GM19455 (cell line): ENCODE data around the gene CERS2.
A peak's percentile ranks its signal among the peaks of the same experiment; 100 is the strongest.
"Not testable (repeated sequence)": the region's sequence is repeated elsewhere in the genome, so short reads cannot be mapped to it uniquely, and the experiment has no call there.

ENCODE experiments used
- ATAC-seq: cut with Tn5 transposase; IDR thresholded peaks from one replicate; pipeline ENCODE4 v1.9.1; 2021; ENCODE audit not compliant: unreplicated experiment

CERS2 gene

DNA sequence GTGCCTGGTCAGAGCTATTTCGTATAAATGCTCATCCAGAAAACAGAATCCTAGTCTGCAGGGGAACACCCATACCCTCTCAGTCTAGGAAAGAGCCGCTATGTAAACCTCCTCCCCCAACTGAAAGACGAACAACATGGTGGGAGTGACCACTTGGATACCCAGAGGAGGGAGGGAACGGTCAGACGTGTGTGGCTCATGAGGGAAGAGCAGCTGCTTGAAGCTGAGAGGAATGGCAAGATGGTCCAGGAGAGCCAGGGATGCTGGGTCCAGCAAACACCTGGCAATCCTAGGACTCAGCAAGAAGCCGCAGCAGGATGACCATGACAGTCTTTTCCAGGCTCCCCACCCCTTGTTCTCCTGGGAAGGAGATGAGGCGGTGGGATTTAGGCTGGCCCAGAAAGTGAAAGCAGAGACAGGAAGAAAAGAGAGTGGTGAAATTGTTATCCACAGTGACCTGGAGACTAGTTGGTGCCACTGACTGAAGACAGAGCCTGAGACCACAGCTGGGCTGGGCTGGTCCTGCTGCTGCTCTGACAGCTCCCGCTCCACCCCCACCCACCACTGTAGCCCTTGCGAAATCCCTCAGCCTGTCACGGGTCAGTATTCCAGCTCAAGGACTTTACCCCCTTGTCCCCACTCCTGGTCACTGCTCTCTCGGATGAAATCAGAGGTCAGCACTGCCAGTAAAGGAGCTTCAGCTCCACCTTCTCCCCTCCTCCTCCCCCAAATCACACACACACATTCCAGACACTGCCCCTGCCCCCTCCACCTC is 3.6 kb downstream of the CERS2 start:
- no peak for ATAC-seq

DNA sequence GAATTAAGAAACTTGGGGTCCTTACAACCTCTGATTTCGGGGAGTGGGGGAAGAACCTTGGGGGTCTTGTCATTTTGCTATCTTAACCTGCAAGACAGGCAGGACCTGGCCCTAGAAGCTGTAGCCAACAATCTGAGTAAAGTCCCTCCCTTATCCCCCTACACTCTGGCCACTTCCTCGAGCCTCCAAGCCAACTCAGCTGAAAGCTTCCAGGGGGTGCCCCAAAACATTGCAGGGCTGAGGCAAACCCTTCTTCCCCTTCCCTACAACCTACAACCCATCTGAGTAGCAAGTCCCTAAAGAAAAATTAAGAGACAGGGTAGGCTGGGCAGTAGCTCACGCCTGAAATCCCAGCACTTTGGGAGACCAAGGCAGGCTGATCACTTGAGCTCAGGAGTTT is 5.0 kb downstream of the CERS2 start:
- ATAC-seq: no peak

DNA sequence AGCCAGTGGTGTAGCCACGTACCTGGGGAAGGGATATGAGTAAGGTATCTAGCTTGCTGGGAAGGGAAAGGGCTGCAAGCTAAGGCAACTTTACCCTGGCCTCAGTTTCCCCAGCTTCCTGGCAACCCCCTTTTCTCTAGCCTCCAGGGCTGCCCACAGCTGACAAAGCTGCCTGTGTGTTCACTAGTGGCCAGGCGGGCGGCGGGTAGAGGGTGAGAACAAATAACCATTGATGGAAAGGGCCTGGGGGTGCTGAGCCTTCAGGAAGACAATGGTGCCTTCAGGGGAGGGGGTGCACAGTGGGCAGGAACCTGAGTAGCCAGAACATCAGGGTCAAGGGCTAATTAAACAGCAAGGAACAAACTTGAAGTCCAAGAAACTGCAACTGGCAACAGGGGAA is 6.1 kb downstream of the CERS2 start:
- ATAC-seq: no peak

DNA sequence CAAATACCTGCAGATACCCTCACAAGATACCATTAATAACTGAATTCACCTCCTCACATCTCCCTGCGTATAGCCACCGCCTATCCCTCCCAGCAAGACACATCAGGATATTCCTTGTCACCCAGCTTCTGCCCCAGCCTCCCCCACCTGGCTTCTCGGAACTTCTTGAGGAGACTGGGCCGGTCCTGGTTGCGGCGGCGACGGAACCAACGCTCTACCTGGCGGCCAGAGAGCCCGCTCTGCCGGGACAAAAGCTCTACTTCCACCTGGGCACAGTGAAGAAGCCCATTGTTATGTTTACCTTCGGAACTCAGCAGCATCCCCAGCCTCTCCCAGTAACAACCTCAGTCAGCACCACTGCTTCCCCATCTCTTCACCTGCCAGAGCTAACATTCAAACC is 6.7 kb downstream of the CERS2 start:
- no peak for ATAC-seq

DNA sequence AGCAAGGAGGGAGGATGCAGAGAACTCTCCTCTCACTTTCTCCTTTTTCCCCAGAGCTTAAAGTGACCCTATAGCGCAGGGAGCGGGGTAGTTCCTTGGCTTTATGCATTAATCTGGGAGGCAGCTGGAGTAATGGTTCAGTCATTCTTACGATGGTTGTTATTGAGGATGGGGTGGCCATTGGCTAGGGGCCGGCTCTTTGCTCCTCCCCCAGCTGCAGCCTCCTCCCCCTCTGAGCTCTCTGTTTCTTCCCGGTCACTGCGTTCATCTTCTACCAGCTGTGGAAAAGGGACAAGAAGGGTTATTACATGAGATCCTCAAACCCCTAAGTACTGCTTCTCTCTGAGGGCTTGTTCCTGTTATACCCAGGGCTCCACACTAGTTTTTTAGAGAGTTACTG is 8.6 kb downstream of the CERS2 start:
- ATAC-seq: no peak

DNA sequence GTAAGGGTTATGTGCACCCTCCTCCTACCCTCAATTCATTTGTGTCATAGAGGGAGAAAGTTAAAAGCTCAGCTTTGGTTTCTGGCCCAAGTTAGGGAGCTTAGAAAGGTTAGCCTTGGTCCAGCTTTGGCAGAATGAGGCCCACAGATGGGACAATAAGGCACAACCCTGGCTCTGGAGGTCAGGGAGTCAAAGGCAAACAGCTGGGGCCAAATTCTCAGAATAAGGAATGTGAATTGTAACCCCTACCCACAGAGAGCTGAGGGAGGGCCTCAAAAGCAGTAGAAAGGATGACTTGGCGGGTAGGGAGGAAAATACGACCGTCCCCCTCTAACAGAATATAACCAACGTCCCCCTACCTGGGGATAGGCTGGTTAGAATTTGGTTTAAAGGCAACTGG is 9.0 kb downstream of the CERS2 start:
- ATAC-seq: no peak

DNA sequence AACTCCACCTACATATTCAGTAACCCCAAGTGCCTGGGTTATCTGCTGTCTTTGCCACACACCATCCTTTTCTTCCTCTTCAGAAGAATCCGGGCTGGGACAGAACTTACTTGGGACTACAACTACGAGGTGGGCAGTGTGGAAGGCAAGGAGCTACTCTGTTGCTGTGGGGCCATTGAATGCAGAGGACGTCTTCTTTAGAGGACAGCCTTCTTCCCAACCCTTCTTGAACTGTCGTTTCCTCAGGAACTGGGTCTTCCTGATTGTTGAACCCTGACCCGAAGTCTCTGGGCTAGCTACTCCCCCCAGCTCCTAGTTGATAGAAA is 10.5 kb downstream of the CERS2 start:
- no peak for ATAC-seq

DNA sequence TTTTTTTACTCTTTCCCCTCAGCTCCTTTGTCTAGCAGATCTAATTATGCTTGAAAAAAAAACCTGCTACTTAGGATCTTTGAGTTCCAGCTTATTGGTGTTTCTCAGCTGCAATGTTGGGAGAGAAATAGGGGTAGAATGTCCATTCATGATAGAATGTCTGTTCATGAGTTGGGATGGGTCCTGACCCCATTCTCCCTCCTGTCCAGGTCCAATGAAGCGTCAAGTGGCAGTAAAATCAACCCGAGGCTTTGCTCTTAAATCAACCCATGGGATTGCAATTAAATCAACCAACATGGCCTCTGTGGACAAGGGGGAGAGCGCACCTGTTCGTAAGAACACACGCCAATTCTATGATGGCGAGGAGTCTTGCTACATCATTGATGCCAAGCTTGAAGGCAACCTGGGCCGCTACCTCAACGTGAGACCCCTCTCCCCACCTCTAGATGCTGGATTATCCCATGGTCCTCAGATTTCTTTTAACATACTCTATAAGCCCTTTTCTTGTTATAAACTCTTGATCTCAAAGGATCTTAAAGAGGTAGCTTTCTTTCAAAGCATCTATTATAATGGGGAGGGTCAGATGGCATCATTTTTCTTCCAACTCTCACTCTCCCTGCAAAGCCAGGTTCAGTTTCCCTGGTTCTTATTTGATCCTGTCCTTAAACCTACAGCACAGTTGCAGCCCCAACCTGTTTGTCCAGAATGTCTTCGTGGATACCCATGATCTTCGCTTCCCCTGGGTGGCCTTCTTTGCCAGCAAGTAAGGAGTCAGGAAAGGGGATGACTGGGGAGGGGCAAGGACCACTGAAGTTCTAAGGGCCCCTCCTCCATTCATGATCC is 11.1 kb downstream of the CERS2 start:
- no peak for ATAC-seq

DNA sequence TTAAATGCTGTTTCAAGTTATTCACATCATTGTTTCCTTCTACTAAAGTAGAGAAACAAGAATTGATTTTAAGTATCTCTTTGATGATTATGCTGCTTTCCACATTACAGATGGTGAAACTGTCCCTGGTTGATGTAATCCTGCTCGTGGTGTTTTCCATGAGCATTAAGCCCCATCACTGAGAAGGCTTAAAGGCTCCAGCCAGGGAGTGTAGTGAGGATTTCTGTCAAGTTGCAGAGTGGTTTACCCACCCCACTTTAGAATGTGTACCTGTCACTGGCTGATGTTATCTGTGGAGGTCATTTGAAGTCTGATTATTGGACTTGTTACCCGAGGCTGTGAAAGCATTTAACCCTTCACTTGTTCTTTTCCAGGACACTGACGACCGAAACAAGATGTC is 12.9 kb downstream of the CERS2 start:
- ATAC-seq: no peak

DNA sequence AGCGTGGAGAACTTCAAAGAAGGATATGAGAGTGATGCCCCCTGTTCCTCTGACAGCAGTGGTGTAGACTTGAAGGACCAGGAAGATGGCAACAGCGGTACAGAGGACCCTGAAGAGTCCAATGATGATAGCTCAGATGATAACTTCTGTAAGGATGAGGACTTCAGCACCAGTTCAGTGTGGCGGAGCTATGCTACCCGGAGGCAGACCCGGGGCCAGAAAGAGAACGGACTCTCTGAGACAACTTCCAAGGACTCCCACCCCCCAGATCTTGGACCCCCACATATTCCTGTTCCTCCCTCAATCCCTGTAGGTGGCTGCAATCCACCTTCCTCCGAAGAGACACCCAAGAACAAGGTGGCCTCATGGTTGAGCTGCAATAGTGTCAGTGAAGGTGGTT is 14.0 kb downstream of the CERS2 start:
- ATAC-seq: no peak

DNA sequence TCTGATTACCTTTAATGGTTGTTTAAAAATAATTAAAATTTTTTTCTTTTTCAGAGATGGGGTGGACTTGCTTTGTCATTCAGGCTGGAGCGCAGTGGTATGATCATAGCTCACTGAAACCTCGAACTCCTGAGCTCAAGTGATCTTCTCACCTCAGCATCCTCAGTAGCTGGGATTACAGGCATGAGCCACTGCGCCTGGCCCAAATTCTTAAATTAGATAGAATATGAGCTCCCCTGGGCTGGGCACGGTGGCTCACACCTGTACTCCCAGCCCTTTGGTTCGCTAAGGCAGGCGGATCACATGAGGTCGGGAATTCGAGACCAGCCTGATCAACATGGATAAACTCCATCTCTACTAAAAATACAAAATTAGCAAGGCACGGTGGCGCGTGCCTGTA is 17.0 kb downstream of the CERS2 start:
- no peak for ATAC-seq

DNA sequence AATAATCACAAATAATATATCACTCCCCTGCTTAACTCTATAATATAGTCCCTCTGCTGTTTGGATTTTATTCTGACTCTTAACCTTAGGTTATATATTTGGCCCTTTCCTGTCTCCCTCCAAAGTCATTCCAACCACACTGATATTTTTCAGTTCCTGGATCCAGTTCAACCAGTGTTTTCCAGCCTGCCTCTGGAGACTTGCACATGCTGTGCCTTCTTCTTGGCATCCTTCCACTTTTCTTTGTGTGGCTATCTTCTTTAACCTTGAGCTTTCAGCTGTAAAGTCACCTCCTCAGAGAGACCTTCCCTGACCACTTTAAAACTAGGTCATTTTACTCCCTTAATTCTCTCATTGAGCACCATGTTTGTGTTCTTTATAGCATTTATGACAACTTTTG is 19.4 kb downstream of the CERS2 start:
- no peak for ATAC-seq

DNA sequence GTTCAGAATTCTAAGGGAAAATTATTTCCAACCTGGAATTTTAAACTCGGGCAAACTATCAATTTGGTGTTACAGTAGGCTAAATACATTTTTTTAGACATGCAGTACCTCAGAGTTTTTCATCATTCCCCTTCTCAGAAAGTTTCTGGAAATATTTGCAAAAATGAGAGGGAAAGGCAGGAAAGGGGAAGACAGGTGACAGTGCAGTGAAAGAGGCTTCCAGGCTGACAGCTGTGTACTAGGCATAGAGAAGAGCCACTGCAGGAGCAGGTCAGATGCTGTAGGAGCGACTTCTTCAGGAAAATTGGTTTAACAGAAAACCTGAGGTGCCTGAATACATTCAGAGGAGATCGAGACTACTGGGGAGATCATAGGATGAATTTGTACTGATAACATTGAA is 19.9 kb downstream of the CERS2 start:
- no peak for ATAC-seq

DNA sequence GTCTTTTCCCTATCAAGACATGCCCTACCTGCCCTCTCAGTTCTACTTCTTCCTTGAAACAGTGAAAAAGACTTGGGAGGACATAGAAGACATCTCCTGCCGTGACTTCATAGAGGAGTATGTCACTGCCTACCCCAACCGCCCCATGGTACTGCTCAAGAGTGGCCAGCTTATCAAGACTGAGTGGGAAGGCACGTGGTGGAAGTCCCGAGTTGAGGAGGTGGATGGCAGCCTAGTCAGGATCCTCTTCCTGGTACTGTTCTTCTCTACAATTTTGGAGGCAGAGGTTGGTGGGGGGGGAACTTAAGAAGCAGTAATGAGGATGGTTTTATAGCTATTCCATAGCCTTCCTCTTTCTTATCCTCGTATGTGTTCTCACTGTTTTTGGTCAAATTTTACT is 29.8 kb downstream of the CERS2 start:
- no peak for ATAC-seq

DNA sequence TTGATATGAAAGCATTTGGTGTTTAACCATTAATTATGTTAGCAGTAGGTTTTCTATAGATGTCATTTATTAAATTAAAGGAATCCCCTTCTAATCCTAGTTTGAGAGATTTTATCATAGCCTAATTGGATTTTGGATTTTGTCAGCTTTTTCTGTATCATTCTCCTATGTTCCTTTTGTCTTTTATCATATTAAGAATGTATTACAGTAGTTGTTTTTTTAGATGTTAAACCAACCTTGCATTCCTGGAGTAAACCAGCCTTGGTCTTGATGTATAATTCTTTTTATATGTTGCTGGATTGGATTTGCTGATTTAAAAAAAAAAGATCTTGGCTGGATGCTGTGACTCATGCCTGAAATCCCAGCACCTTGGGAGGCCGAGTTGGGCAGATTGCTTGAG is 42.9 kb downstream of the CERS2 start:
- no peak for ATAC-seq

DNA sequence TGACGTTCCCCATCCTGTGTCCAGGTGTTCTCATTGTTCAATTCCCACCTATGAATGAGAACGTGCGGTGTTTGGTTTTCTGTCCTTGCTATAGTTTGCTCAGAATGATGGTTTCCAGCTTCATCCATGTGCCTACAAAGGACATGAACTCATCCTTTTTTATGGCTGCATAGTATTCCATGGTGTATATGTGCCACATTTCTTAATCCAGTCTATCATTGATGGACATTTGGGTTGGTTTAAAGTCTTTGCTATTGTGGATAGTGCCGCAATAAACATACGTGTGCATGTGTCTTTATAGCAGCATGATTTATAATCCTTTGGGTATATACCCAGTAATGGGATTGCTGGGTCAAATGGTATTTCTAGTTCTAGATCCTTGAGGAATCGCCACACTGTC is 45.9 kb downstream of the CERS2 start:
- ATAC-seq: not testable (repeated sequence)

DNA sequence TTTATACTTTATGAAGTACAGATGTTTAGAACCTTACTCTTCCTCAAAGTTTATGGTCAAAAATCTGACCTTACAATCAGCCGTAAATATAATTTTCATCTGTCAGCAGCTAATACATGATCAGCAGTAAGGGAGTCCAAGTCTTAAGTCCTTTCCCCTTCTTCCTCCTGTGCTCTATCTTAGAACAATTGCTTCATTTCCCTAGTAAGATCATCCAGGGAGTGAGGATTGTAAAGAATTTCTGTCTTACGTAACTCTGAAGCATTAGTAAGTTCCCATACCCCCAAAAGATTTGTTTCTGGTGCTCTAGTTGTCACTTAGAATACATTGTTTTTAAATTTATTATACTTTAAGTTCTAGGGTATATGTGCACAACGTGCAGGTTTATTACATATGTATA is 46.3 kb downstream of the CERS2 start:
- no peak for ATAC-seq

DNA sequence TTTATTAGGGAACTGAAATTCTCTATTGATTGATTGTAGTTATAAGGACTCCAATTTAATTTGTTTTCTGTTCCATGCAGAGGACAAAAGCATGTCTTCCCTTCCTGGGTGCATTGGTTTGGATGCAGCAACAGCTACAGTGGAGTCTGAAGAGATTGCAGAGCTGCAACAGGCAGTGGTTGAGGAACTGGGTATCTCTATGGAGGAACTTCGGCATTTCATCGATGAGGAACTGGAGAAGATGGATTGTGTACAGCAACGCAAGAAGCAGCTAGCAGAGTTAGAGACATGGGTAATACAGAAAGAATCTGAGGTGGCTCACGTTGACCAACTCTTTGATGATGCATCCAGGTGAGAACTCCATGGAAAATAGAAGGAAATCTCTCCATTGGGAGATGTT is 47.0 kb downstream of the CERS2 start:
- no peak for ATAC-seq

DNA sequence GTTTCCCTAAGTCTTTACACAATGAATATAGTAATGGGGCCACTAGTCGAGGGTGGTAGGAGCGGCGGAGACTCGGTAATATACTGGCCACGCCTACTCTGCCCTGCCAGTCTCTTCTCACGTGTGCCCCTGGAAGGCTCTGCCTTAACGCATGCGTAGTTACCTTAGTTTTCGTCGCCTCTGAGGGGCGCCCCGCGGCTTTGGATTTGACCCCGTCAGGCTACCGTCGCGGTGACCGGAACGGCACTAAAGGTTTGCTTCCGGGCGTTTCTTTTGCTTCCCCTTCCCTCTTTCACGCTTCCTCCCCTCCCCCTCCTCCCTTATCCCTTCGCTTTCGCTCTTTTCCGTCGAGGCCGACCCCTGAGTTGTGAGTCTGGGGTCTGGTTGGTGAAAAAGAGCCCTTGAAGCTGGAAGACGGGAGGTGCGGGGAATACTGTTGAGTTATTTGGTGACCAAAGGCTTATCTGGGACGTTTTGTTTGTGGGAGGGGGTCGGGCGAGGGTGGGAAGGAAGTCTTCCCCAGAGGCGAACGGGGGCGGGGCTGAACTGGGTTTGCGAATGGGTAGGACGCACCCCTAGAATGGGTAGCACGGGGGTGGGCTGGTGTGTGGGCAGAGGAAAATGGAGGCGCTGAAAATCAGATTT is 48.4 kb downstream of the CERS2 start, which contains the start of gene SETDB1:
TSS of gene SETDB1 (plus strand) at position 267 of the 645 bp plus-strand sequence. CDS start 1,352 bp downstream, outside the sequence.
- ATAC-seq: peak; percentile 88

DNA sequence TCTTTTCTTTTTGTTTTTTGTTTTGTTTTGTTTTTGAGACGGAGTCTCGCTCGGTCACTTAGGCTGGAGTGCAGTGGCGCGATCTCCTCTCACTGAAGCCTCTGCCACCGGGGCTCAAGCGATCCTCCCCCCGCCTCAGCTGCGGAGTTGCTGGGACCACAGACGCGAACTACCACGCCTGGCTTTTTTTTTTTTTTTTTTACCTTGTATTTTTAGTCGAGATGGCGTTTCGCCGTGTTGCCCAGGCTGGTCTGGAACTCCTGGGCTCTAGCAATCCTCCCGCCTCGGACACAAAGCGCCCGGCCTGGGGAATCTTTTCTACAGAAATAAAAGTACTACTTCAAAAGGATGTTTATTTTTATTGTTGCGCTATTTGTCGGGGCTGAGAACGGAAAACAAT is 49.6 kb downstream of the CERS2 start:
- no peak for ATAC-seq

DNA sequence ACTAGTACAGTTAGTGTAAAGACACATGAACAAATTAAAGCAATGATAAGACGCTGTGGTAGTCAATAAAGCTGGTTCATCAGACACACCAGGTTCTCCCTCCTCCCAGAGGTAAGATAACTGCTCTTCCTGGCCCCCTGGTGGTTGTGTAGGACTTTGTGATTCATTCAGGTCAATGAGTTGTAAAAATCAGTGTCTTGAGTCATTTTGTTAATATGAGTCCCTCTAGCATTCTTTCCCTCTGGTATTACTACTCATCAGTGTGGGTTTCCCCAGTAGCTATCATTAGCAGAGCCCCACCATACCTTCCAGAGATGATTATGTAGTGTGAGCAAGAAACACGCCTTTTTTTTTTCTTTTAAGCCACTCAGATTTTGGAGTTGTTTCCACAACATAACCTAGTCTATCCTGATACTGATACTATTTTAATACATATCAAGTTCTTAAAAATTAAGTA is 52.1 kb downstream of the CERS2 start:
- no peak for ATAC-seq

DNA sequence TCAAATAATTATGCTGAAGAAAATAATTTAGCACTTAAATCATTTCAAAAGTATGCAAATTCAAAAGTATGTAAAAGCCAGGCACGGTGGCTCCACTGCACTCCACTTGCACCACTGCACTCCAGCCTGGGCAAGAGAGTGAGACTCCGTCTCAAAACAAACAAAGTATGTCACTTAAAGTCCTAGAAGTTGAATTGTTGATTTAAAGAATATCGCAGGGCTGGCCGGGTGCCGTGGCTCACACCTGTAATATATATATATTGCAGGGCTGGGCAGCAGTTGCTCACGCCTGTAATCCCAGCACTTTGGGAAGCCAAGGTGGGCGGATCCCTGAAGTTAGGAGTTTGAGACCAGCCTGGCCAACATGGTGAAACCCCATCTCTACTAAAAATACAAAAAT is 57.2 kb downstream of the CERS2 start:
- no peak for ATAC-seq
